Measurements from ENCODE around the gene C4A. TPM values are rescaled to one million over a fixed set of nuclear protein-coding genes. Genes with fewer than 3 reads are reported as not detected.
"Not testable (repeated sequence)": the region's sequence is repeated elsewhere in the genome, so short reads cannot be mapped to it uniquely, and the experiment has no call there.

C4A gene
- total RNA-seq, 1 donor from 2014 or later = 31.4 TPM

- intact Hi-C loops (cut with DNase I) = loop anchor here (10.0 kb wide), 1 partner anchor 996 kb away; no protein-coding TSS in a partner anchor
- H3K36me3 ChIP-seq = no peaks in the 10 kb centered on the region
- H3K4me1 ChIP-seq = peaks cover 9% of the 10 kb centered on the region
- no peaks in the 10 kb centered on the region for H3K9me3 ChIP-seq
- TF ChIP-seq POLR2AphosphoS5 (IDR thresholded peaks at IDR 0.05; ENCODE audit: insufficient read depth in 1 of 2, low read depth in 1 of 2) (no peak), POLR2A (IDR thresholded peaks at IDR 0.05) (no peak), CTCF (IDR thresholded peaks at IDR 0.05) (no peak)
- no peaks in the 10 kb centered on the region for H3K27me3 ChIP-seq
- no peak overlapping the region for H3K27ac ChIP-seq
- no peak for DNase-seq (ENCODE audit: extremely low spot score in 2 of 2)
- H3K4me3 ChIP-seq = no peak overlapping the region
Observed at GRCh38 chr6:31978831-31979230, 3.0 kb upstream of the C4A start.

- H3K4me3 ChIP-seq = no peak overlapping the region
- H3K27me3 ChIP-seq = no peaks in the 10 kb centered on the region
- H3K36me3 ChIP-seq = no peaks in the 10 kb centered on the region
- intact Hi-C loops (cut with DNase I) = loop anchor here (10.0 kb wide), 1 partner anchor 995 kb away; no protein-coding TSS in a partner anchor
- H3K9me3 ChIP-seq = no peaks in the 10 kb centered on the region
- peaks cover 4% of the 10 kb centered on the region for H3K4me1 ChIP-seq
- H3K27ac ChIP-seq = no peak overlapping the region
- TF ChIP-seq CTCF (IDR thresholded peaks at IDR 0.05) (no peak), POLR2AphosphoS5 (IDR thresholded peaks at IDR 0.05; ENCODE audit: insufficient read depth in 1 of 2, low read depth in 1 of 2) (no peak), POLR2A (IDR thresholded peaks at IDR 0.05) (no peak)
- DNase-seq (ENCODE audit: extremely low spot score in 2 of 2) = no peak
Observed at GRCh38 chr6:31979238-31979898, 2.5 kb upstream of the C4A start.

GRCh38 chr6:31980195-31980876 is 1.5 kb upstream of the C4A start:
- H3K4me1 ChIP-seq; intact Hi-C loops (cut with DNase I); H3K4me3 ChIP-seq; H3K27ac ChIP-seq; H3K36me3 ChIP-seq; DNase-seq (ENCODE audit: extremely low spot score in 2 of 2); H3K27me3 ChIP-seq; H3K9me3 ChIP-seq: not testable (repeated sequence)

- intact Hi-C loops (cut with DNase I); H3K27ac ChIP-seq; DNase-seq (ENCODE audit: extremely low spot score in 2 of 2); H3K36me3 ChIP-seq; H3K9me3 ChIP-seq; H3K4me3 ChIP-seq; H3K4me1 ChIP-seq; H3K27me3 ChIP-seq: not testable (repeated sequence)
Observed at GRCh38 chr6:31980998-31981397, 859 bp upstream of the C4A start.

- H3K4me3 ChIP-seq; H3K36me3 ChIP-seq; H3K27ac ChIP-seq; DNase-seq (ENCODE audit: extremely low spot score in 2 of 2); H3K9me3 ChIP-seq; intact Hi-C loops (cut with DNase I); H3K4me1 ChIP-seq; H3K27me3 ChIP-seq: not testable (repeated sequence)
Observed at GRCh38 chr6:31989363-31989762, 7.5 kb downstream of the C4A start.

- DNase-seq (ENCODE audit: extremely low spot score in 2 of 2); H3K4me1 ChIP-seq: not testable (repeated sequence)
Observed at GRCh38 chr6:31994421-31994820, 12.6 kb downstream of the C4A start.

GRCh38 chr6:31996385-31996784 is 14.5 kb downstream of the C4A start:
- H3K27me3 ChIP-seq; H3K4me3 ChIP-seq; DNase-seq (ENCODE audit: extremely low spot score in 2 of 2); intact Hi-C loops (cut with DNase I); H3K27ac ChIP-seq; H3K9me3 ChIP-seq; H3K4me1 ChIP-seq; H3K36me3 ChIP-seq: not testable (repeated sequence)

More at GRCh38 chr6:31994421-31994820, 12.6 kb downstream of the C4A start:
- H3K27ac ChIP-seq; H3K36me3 ChIP-seq; intact Hi-C loops (cut with DNase I); H3K27me3 ChIP-seq; H3K4me3 ChIP-seq; H3K9me3 ChIP-seq: not testable (repeated sequence)

- intact Hi-C loops (cut with DNase I); H3K27me3 ChIP-seq; DNase-seq (ENCODE audit: extremely low spot score in 2 of 2); H3K4me3 ChIP-seq; H3K9me3 ChIP-seq; H3K27ac ChIP-seq; H3K36me3 ChIP-seq; H3K4me1 ChIP-seq: not testable (repeated sequence)
Observed at GRCh38 chr6:32002546-32003268, 20.9 kb downstream of the C4A start.

GRCh38 chr6:32003301-32003700 is 21.4 kb downstream of the C4A start:
- H3K27ac ChIP-seq; H3K4me3 ChIP-seq; DNase-seq (ENCODE audit: extremely low spot score in 2 of 2); H3K36me3 ChIP-seq; H3K27me3 ChIP-seq; H3K9me3 ChIP-seq; intact Hi-C loops (cut with DNase I); H3K4me1 ChIP-seq: not testable (repeated sequence)

- H3K4me1 ChIP-seq; H3K27me3 ChIP-seq; DNase-seq (ENCODE audit: extremely low spot score in 2 of 2); H3K27ac ChIP-seq; H3K4me3 ChIP-seq; H3K36me3 ChIP-seq; H3K9me3 ChIP-seq; intact Hi-C loops (cut with DNase I): not testable (repeated sequence)
Observed at GRCh38 chr6:32004393-32004792, 22.5 kb downstream of the C4A start.
